Transverse colon (tissue), 4 donors: ENCODE data around the gene PIGN.

ENCODE experiments used
- POLR2A ChIP-seq: fragments of 450-650 bp; IDR thresholded peaks from one replicate; pipeline ENCODE4 v1.6.1; 2016; ENCODE audit warnings: antibody characterized with exemption, mild to moderate bottlenecking, moderate library complexity
- POLR2AphosphoS5 ChIP-seq, 3 donors: sonication (generic); formaldehyde crosslinking; IDR thresholded peaks; one replicate each; pipeline ENCODE4 v1.6.1; 2016; ENCODE audit warnings: antibody characterized with exemption in 3 of 3
- TF ChIP-seq, protein P1 (sequence below), 5 experiments: fragments of 200-600 bp in 3 of 5; fragments of 450-650 bp in 2 of 5; sonication (generic) in 3 of 5; IDR thresholded peaks; 1 replicate in 2 of 5; 2 replicates in 3 of 5; pipeline ENCODE4 v1.5.1; 2016 to 2017; ENCODE audit warnings: antibody characterized with exemption in 5 of 5, inconsistent platforms in 3 of 5, mild to moderate bottlenecking in 2 of 5, moderate library complexity in 1 of 5

DNA sequence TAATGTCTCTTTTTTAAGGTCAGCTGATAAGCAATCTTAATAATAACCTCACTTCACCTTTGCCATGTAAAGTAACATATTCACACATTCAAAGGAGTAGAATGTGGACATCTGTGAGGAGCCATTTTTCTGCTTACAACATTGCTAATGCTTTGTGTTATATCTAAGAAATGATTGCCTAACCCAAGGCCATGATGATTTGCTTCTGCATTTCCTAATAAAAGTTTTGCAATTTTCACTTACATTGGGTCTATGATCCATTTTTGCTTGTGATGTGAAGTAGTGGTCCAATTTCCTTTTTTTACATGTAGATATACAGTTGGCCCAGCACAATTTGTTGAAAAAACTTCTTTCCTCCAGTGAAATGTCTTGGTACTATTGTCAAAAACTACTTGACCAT is 22.2 kb upstream of the PIGN start:
- TF ChIP-seq, protein P1, sequence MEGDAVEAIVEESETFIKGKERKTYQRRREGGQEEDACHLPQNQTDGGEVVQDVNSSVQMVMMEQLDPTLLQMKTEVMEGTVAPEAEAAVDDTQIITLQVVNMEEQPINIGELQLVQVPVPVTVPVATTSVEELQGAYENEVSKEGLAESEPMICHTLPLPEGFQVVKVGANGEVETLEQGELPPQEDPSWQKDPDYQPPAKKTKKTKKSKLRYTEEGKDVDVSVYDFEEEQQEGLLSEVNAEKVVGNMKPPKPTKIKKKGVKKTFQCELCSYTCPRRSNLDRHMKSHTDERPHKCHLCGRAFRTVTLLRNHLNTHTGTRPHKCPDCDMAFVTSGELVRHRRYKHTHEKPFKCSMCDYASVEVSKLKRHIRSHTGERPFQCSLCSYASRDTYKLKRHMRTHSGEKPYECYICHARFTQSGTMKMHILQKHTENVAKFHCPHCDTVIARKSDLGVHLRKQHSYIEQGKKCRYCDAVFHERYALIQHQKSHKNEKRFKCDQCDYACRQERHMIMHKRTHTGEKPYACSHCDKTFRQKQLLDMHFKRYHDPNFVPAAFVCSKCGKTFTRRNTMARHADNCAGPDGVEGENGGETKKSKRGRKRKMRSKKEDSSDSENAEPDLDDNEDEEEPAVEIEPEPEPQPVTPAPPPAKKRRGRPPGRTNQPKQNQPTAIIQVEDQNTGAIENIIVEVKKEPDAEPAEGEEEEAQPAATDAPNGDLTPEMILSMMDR (IDR thresholded peaks at IDR 0.05), result no peak
- TF ChIP-seq POLR2A (no peak), POLR2AphosphoS5 (IDR thresholded peaks at IDR 0.05) (no peak)
